GM19099 (cell line): ENCODE data around the gene KRT20.

Experiments
- POLR2A ChIP-seq: IDR thresholded peaks from 3 replicates; pipeline ENCODE4 v1.6.1; 2011; ENCODE audit warnings: low read depth; ENCODE audit not compliant: insufficient read length; ENCODE audit errors: extremely low read depth

Gene KRT20

DNA sequence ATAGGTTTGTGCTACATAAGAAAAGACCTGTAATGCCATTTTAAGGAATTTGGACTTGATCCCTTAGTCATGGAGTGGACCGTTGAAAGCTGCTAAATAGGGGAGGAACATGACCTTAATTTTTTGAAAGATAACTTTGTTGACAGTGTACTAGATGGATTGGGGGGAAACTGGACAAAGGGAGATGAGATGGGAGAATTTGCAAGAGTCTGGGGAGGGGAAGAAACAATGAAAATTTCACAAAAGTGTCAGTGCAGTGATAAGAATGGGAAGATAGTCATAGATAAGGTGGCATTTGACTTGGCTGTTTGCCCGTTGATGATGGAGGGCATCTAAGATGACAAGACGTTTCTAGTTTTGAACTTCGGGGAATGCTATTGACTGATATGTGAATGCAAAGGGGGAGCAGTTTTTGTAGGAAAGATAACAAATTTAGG is 40.4 kb downstream of the KRT20 start:
- TF ChIP-seq POLR2A, result no peak

DNA sequence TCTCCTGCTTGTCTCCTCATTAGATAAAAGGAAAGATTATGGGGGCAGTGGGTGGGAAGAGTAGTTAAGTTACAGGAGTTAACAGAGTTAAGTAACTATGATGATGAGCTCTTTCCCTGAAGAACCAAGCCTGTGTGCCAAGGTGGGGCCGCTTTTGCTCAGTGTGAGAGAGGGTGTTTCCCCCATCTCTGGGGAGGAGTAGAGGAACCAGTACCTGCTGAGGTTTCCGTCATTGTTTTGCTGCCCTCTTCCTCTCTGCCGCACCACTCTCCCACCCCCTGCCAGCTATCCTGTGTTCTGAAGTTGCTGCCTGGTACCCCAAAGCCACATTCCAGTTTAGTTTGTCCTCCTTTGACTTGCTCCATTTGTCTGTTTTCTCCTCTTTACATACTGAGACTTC is 41.8 kb downstream of the KRT20 start:
- TF ChIP-seq POLR2A, result no peak

DNA sequence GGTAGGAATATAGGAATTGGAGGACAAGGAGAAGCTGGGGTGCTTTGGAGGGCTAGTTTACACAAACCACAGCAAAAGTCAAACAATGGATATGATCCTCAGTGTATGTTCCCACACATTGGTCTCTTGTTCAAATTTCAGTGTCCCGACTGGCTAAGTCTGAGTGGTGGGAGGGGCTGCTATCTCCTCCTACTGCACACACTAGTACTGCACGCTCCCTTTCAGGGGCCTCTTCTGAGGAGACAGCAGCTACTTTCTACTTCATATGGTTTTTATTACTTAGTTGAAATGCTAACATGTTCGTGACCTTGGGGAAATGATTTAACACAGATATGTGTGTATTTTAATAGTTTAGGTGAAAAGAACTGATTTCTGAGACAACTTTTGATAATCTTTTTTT is 43.8 kb downstream of the KRT20 start:
- TF ChIP-seq POLR2A, result no peak

DNA sequence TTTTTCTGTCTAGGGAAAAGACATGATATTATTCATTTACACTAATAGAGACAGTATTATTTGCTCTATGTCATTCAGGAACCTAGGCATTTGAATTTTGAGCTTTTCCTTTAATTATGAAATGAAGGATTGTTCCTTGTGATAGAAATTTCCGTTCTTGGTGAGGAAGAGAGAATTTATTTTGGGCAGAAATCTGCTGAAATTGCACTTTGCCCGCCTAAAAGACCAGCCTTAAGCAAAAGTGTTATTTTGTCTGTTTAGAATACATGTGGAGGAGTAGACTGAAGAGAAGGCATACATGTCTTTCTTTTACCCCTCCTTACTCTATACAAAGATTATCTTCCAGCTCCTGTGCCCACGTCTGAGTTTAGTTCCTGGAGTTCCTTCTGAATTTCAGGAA is 45.8 kb downstream of the KRT20 start:
- TF ChIP-seq POLR2A, result no peak

DNA sequence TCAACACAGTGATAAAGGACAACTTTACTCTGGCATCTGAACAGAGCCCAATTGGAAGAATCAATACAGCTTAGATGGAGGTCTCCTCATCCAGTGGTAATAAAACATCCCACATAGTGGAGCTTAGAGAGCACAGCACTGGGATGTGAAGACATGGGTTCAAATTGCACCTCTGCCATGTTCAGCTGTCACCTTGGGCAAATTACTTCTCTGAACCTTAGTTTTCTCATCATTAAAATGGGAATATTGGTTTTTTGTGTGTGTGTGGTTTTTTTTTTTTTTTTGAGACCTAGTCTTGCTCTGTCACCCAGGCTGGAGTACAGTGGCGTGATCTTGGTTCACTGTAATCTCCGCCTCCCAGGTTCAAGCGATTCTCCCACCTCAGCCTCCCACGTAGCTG is 49.0 kb downstream of the KRT20 start:
- no peak for TF ChIP-seq POLR2A

DNA sequence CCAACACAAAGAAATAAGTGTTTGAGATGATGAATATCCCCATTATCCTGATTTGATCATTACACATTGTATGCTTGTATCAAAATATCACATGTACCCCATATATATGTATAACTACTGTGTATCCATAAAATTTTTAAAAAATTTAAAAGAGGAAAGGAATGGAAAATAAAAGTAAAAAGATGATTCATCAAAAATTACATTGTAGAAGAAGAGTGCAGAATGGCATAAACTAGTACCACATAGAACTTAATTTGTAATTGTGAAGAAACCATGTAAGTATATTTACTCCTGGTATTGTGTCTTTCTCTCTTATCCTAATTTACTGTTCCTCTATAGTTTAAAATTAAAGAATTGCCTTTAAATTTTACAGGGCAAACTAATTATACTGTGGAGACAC is 51.2 kb downstream of the KRT20 start:
- no peak for TF ChIP-seq POLR2A

DNA sequence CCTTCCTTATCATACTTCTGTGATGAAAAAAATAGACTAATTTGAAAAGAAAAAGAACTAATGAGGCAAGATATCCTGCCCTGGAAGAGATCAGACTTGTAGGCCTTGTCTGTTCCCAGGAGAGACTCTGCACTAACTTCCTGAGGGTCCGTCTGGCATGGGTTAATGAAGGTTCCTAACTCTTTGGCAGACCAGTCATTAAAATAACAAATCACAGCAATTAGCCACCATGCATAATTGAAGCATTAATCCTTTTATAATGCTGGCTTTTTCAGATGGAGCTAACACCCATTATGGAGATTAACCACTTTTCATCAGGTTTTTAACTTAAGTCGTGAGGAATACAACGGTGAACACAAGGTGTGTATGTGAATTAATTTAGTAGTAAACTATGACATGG is 52.2 kb downstream of the KRT20 start:
- no peak for TF ChIP-seq POLR2A

DNA sequence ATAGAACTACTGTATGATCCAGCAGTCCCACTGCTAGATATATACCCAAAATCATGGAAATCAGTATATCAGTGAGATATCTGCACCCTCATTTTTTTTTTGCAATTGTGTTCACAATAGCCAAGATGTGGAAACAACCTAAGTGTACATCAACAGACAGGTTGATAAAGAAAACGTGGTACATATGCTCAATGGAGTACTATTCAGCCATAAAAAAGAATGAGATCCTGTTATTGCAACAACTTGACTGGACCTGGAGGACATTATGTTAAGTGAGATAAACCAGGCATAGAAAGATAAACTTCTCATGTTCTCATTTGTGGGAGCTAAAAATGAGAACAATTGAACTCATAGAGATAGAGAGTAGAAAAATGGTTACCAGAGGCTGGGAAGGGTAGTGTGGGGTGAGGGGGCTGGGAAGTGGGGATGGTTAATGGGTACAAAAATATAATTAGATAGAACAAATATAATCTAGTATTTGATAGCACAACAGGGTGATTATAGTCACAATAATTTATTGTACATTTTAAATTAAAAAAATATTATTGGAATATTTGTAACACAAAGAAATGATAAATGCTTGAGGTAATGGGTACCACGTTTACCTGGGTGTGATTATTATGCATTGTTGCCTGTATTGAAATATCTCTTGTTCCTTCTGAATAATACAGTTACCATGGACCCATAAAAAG is 54.8 kb downstream of the KRT20 start:
- no peak for TF ChIP-seq POLR2A

DNA sequence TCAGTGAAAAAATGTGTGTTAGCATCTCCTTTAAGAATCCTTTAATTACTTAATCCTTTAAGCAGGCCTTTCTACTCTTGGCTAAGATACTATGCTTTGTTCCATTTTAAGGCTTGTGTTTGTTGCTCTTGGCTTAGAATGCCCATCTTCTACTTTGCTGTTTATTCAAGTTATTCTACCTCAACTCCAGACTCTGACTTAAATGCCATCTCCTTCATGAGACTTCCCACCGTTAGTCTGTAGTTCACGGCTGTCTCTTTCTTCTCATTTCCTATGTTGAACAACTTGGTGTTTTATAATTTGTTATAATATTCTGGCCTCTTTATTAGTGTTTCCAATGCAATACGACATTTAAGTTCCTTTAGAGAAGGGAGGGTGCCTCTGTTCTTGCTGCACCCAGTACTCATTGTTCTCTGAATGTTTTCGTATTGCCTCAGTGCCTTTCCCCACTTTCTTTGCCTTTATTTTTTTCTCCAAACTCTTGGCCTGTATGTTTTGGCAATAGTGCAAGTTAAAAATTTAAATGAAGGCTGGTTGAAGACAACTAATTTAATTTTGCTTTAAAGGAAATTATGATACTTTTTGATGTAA is 56.5 kb downstream of the KRT20 start:
- TF ChIP-seq POLR2A, result no peak

DNA sequence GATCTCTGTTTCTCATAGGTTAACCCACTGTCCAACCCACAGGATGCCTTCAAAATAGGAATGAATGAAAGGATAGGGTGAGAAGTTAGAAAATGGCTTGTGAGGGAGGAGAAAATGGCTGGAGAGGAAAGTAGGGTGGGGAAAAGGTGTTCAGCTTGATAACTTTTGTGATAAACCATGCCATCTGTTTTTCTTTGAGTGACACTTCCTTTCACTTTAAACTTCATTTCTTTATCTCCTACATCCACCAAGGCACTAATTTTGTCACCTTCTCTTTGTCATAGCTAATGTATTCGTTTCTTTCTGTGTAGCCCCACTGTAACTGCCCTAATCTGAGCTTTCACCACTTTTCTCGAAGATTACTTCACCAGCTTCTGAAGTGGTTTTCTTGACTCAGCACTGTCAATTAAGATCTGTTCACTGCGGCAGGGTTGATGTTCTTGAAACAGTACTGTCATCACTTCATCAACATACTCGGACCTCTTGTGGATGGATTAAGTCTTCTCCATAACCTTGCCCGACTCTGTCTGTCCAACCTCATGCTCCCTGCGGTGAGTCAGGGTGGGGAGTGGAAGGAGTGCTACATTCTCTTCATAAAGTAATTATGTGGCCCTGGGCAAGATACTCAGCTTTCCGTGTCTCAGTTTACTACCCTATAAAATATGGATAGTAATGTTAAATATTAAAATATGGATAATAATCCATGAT is 57.1 kb downstream of the KRT20 start:
- TF ChIP-seq POLR2A, result no peak
